K562 (cell line): ENCODE measurements around the gene P2RY14. TPM values are rescaled to one million over a fixed set of nuclear protein-coding genes. Genes with fewer than 3 reads are reported as not detected.

ENCODE experiments used
- ATAC-seq: fragments of 200-7000 bp; cut with Tn5 transposase; 3 replicates; pipeline ENCODE4 v1.9.1; 2020; ENCODE audit warnings: moderate library complexity
- BruUV-seq: library from RNA; stranded (reverse); fragments of 400-500 nt; replicated peaks from 2 replicates; lab custom pipeline; 2021; lab: Mats Ljungman, UMichigan
- CTCF ChIA-PET: fragments of 300-600 bp; formaldehyde crosslinking; extraction: SDS; loops from one replicate; lab custom pipeline; 2021; ENCODE audit warnings: low intra/inter-chr PET ratio; lab: Yijun Ruan, JAX
- POLR2A ChIA-PET: fragments of 300-600, 350-650 bp; sonication (Branson Sonifier 250); formaldehyde crosslinking; extraction: SDS; loops from one replicate; lab custom pipeline; 2021; ENCODE audit warnings: antibody characterized with exemption, inconsistent platforms; lab: Yijun Ruan, JAX
- DNase-seq, 4 experiments: peaks; one replicate each; pipeline versions ENCODE4 v3.0.0 to v3.0.0-alpha.2; 2011 to 2018; ENCODE audit warnings: low spot score in 3 of 4, mixed read lengths in 3 of 4; ENCODE audit errors: extremely low read depth in 1 of 4
- FAIRE-seq: peaks from 2 replicates; lab custom pipeline; 2011; peaks lifted over from hg19 to GRCh38; lab: Jason Lieb, UNC
- H2AFZ ChIP-seq: 2 replicates; pipeline ENCODE4 v1.6.0; 2011; ENCODE audit warnings: low read depth, low read length, control low read depth, inconsistent platforms
- H3K27ac ChIP-seq: fragments of 200-600 bp; 3 replicates; pipeline ENCODE4 v1.8.0; 2011; ENCODE audit warnings: low read depth, mild to moderate bottlenecking, control low read depth, inconsistent platforms, low read length, moderate library complexity, mixed read lengths; ENCODE audit errors: extremely low read depth
- H3K27me3 ChIP-seq, 2 experiments: fragments of 300-600 bp in 1 of 2; 2 replicates in 1 of 2; 3 replicates in 1 of 2; pipeline versions ENCODE4 v1.6.0 to v1.8.0; 2011; ENCODE audit warnings: inconsistent platforms in 2 of 2, low read length in 2 of 2, mild to moderate bottlenecking in 1 of 2, mixed read lengths in 1 of 2, moderate library complexity in 1 of 2; ENCODE audit not compliant: control insufficient read depth in 2 of 2, insufficient read depth in 2 of 2
- H3K36me3 ChIP-seq: fragments of 300-600 bp; 3 replicates; pipeline ENCODE4 v1.8.0; 2011; ENCODE audit warnings: mild to moderate bottlenecking, low read length, inconsistent platforms; ENCODE audit not compliant: control insufficient read depth, insufficient read depth
- H3K4me1 ChIP-seq, 2 experiments: fragments of 200-600 bp in 1 of 2; replicated peaks in 1 of 2; 2 replicates in 1 of 2; 3 replicates in 1 of 2; pipeline versions ENCODE4 v1.5.1 to v1.8.0; 2011; ENCODE audit warnings: inconsistent platforms in 2 of 2, low read length in 2 of 2, mild to moderate bottlenecking in 1 of 2, mixed read lengths in 1 of 2, moderate library complexity in 1 of 2; ENCODE audit not compliant: control insufficient read depth in 2 of 2, insufficient read depth in 2 of 2
- H3K4me2 ChIP-seq: 2 replicates; pipeline ENCODE4 v1.6.1; 2011; ENCODE audit warnings: low read length, control low read depth, inconsistent platforms, mixed read lengths; ENCODE audit not compliant: insufficient read depth
- H3K4me3 ChIP-seq: fragments of 200-600 bp; sonication (generic), shearing (Covaris generic); 2 replicates; pipeline ENCODE4 v1.5.1; 2016; ENCODE audit warnings: control low read depth, inconsistent platforms
- H3K79me2 ChIP-seq: fragments of 200-600 bp; 3 replicates; pipeline ENCODE4 v1.8.0; 2011; ENCODE audit warnings: low read length, inconsistent platforms; ENCODE audit not compliant: control insufficient read depth, insufficient read depth
- H3K9ac ChIP-seq, 2 experiments: 2 replicates each; pipeline versions ENCODE4 v1.6.0 to v1.6.1; 2011; ENCODE audit warnings: low read depth in 2 of 2, low read length in 2 of 2, control low read depth in 1 of 2, inconsistent platforms in 1 of 2, mild to moderate bottlenecking in 1 of 2, mixed read lengths in 1 of 2; ENCODE audit not compliant: insufficient read depth in 1 of 2
- H3K9me1 ChIP-seq: one replicate; pipeline ENCODE4 v1.6.0; 2011; ENCODE audit warnings: inconsistent platforms, mild to moderate bottlenecking, low read length, moderate library complexity; ENCODE audit not compliant: control insufficient read depth, insufficient read depth
- H3K9me3 ChIP-seq: replicated peaks from 2 replicates; pipeline ENCODE4 v1.5.1; 2011; ENCODE audit warnings: low read depth, low read length, inconsistent platforms; ENCODE audit not compliant: control insufficient read depth, insufficient read depth
- H4K20me1 ChIP-seq: replicated peaks from 2 replicates; pipeline ENCODE4 v1.6.1; 2011; ENCODE audit warnings: low read length, inconsistent platforms, mixed read lengths; ENCODE audit not compliant: control insufficient read depth, insufficient read depth
- ATF1 ChIP-seq, 2 experiments: fragments of 450-650 bp in 1 of 2; IDR thresholded peaks; 2 replicates each; pipeline ENCODE4 v1.6.1; 2016; ENCODE audit warnings: missing compliant biosample characterization in 1 of 2, missing genetic modification characterization in 1 of 2
- FOXO4 ChIP-seq: fragments of 450-650 bp; formaldehyde crosslinking; IDR thresholded peaks from 2 replicates; pipeline ENCODE4 v1.4.0; 2020; ENCODE audit warnings: mild to moderate bottlenecking, moderate library complexity
- MIER1 ChIP-seq: fragments of 450-650 bp; IDR thresholded peaks from 2 replicates; pipeline ENCODE4 v1.6.1; 2016; ENCODE audit warnings: antibody characterized with exemption, mild to moderate bottlenecking, low read depth
- POLR3A ChIP-seq: IDR thresholded peaks from 2 replicates; pipeline ENCODE4 v1.6.1; 2011; ENCODE audit warnings: borderline replicate concordance, mild to moderate bottlenecking, moderate library complexity; ENCODE audit not compliant: insufficient read length, insufficient read depth; ENCODE audit errors: extremely low read depth
- RFX1 ChIP-seq: fragments of 450-650 bp; IDR thresholded peaks from 2 replicates; pipeline ENCODE4 v1.6.1; 2016; ENCODE audit warnings: mild to moderate bottlenecking, moderate library complexity
- RHOXF2B ChIP-seq: fragments of 250-450 bp; sonication (Bioruptor Pico); conservative IDR thresholded peaks from 2 replicates; pipeline ENCODE4 v1.5.1; 2021
- RREB1 ChIP-seq: fragments of 250-450 bp; sonication (Bioruptor Pico); IDR thresholded peaks from 2 replicates; pipeline ENCODE4 v1.4.0; 2020
- TCFL5 ChIP-seq: fragments of 250-450 bp; sonication (Bioruptor Pico); conservative IDR thresholded peaks from 2 replicates; pipeline ENCODE4 v1.6.1; 2021; ENCODE audit warnings: mild to moderate bottlenecking, moderate library complexity, matching md5 sums
- ZKSCAN1 ChIP-seq: fragments of 150-350 bp; IDR thresholded peaks from 2 replicates; pipeline ENCODE4 v1.6.1; 2016; ENCODE audit warnings: low read depth, low read length
- ZNF146 ChIP-seq: IDR thresholded peaks from one replicate; pipeline ENCODE4 v1.6.1; 2018; ENCODE audit warnings: missing compliant biosample characterization; ENCODE audit not compliant: unreplicated experiment
- ZNF695 ChIP-seq: fragments of 450-650 bp; formaldehyde crosslinking; IDR thresholded peaks from 2 replicates; pipeline ENCODE4 v1.4.0; 2020; ENCODE audit warnings: mild to moderate bottlenecking, moderate library complexity
- ZNF699 ChIP-seq: fragments of 250-450 bp; sonication (Bioruptor Pico); IDR thresholded peaks from 2 replicates; pipeline ENCODE4 v1.8.0; 2021; ENCODE audit warnings: mild to moderate bottlenecking, moderate library complexity; ENCODE audit not compliant: insufficient replicate concordance
- ZNF707 ChIP-seq: fragments of 250-450 bp; sonication (Bioruptor Pico); conservative IDR thresholded peaks from 2 replicates; pipeline ENCODE4 v1.8.0; 2022; ENCODE audit warnings: inconsistent platforms, mild to moderate bottlenecking, moderate library complexity
- ZNF766 ChIP-seq: fragments of 200-800 bp; sonication (Bioruptor generic); conservative IDR thresholded peaks from 2 replicates; pipeline ENCODE4 v1.6.1; 2016; ENCODE audit warnings: missing genetic modification characterization, missing compliant biosample characterization
- WGBS: fragments of 100-300 bp; shearing (Covaris generic); methylation state at CpG from one replicate; pipeline ENCODE4 v1.1.6; 2016; ENCODE audit warnings: low coverage, mixed read lengths; ENCODE audit not compliant: insufficient coverage; ENCODE audit errors: missing lambda C conversion rate; 5-methylcytosine and 5-hydroxymethylcytosine counted together
- in situ Hi-C: fragments of 300-500 bp; cut with MboI; formaldehyde crosslinking; loops from 4 replicates; pipeline ENCODE4 v1.15.0; 2018; ENCODE audit warnings: inconsistent platforms, mixed read lengths
- intact Hi-C: fragments of 100-400 bp; cut with micrococcal nuclease; formaldehyde crosslinking; loops from 2 replicates; pipeline ENCODE4 v1.14.2; 2022
- polyA plus RNA-seq, 8 experiments: library from polyadenylated mRNA; depleted of rRNA in 4 of 8; stranded (reverse) in 5 of 8; unstranded in 3 of 8; fragments of >200 nt; fragmentation: Nextera tagmentation in 2 of 8; fragmentation: Illumina TruSeq in 1 of 8; extraction: Ambion mirVana in 2 of 8; extraction: Trizol in 1 of 8; gene quantifications; 2 replicates each; pipeline versions ENCODE4 v1.2.1 to v1.2.3, GENCODE V29; 2011 to 2014; ENCODE audit warnings: inconsistent platforms in 1 of 8, missing spikeins in 1 of 8
- total RNA-seq, 7 experiments: library from RNA; depleted of rRNA in 6 of 7; stranded (reverse); fragments of >200 nt in 6 of 7; fragmentation: Illumina TruSeq in 2 of 7; extraction: Trizol in 2 of 7; gene quantifications; 2 replicates each; pipeline versions ENCODE4 v1.2.1 to v1.2.3, GENCODE V29; 2011 to 2021; ENCODE audit warnings: low replicate concordance in 1 of 7

Gene P2RY14
- total and polyA plus RNA-seq, 9 of the 15 experiments (the other 6 are each of a cell fraction or from before 2014, with no cell fraction given) = not detected

- Histone ChIP-seq H3K27me3 (peaks cover 0 to 5% of the 10 kb centered on the region in 2 experiments; a peak in 3 of 5 replicates), H3K4me2 (no peak overlapping the region), H3K36me3 (no peaks in the 10 kb centered on the region), H3K79me2 (no peaks in the 10 kb centered on the region), H3K9me3 (no peaks in the 10 kb centered on the region), H3K9ac (no peak overlapping the region), H4K20me1 (no peaks in the 10 kb centered on the region), H3K9me1 (no peaks in the 10 kb centered on the region), H3K4me3 (no peak overlapping the region), H3K27ac (no peak overlapping the region), H3K4me1 (no peaks in the 10 kb centered on the region), H2AFZ (no peak overlapping the region)
- DNase-seq (no peak), FAIRE-seq (no peak), ATAC-seq (no peak)
- ChIA-PET POLR2A (no interaction called here), CTCF (no interaction called here)
- intact Hi-C loops (no loop called here), in situ Hi-C loops (no loop called here)
- WGBS = 0% methylated on average over 2 of the region's 2 CpGs
- BruUV-seq = no TSS peak
- TF ChIP-seq ATF1 (CRISPR knock-in tag; IDR thresholded peaks at IDR 0.05) (no peak), ATF1 (tag; IDR thresholded peaks at IDR 0.05) (no peak), FOXO4 (no peak), ZNF695 (CRISPR knock-in tag) (no peak), MIER1 (no peak), RREB1 (CRISPR knock-in tag) (no peak), POLR3A (no peak), RHOXF2B (CRISPR knock-in tag) (no peak), ZKSCAN1 (no peak), ZNF707 (CRISPR knock-in tag) (no peak), ZNF699 (CRISPR knock-in tag) (no peak), ZNF766 (CRISPR knock-in tag) (no peak), ZNF146 (CRISPR knock-in tag) (no peak), TCFL5 (CRISPR knock-in tag) (no peak), RFX1 (no peak)
Observed at GRCh38 chr3:151178208-151178845, 100.0 kb downstream of the P2RY14 start.
